ENCODE measurements around the gene PRSS36.
"Not testable (repeated sequence)": the region's sequence is repeated elsewhere in the genome, so short reads cannot be mapped to it uniquely, and the experiment has no call there.

The PRSS36 gene

DNA sequence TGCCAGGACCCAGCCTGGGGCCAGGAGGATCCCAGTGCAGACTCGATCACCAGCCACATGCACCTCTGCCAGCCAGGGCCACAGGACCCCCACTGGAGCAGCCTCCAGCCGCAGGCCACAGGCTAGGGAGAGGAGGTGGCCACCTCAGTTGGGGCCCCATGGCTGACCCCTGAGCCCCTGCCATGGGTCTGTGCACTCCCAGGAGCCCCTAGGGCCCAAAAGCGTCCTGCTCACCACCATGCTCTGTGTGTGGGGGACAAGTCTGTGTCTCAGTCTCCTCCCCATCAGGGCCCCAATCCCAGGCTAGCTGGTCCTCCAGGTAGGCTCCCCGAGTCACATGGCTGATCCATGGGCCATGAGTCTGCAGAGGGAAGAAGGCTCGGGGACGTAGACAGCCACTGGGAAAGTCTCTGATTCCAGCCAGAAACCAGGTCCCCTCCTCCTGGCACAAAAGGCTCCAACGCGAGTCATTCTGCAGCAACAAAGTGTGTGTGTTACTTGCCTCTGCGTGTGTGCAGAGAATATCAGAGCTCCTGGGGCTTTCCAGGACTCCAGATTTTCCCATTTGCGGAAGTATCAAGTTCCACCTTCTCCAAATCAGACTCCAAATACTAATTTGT, 8.3 kb downstream of the PRSS36 start:
- DNase-seq = no peak

DNA sequence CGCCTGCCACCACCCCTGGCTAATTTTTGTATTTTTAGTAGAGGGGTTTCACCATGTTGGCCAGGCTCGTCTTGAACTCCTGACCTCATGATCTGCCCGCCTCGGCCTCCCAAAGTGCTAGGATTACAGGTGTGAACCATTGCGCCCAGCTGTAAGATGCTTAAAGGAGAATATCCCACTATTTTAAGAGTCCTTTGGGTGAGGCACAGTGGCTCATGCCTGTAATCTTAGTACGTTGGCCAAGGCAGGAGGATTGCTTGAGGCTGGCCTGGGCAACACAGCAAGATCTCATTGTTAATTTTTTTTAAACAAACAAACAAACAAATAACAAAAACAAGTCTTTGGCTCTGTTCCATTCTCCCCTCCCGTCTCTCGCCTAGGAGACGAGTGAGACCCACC, 8.8 kb downstream of the PRSS36 start:
- DNase-seq = not testable (repeated sequence)

GRCh38 chr16:31138621-31139578, 11.0 kb downstream of the PRSS36 start:
- no peak for DNase-seq

DNA sequence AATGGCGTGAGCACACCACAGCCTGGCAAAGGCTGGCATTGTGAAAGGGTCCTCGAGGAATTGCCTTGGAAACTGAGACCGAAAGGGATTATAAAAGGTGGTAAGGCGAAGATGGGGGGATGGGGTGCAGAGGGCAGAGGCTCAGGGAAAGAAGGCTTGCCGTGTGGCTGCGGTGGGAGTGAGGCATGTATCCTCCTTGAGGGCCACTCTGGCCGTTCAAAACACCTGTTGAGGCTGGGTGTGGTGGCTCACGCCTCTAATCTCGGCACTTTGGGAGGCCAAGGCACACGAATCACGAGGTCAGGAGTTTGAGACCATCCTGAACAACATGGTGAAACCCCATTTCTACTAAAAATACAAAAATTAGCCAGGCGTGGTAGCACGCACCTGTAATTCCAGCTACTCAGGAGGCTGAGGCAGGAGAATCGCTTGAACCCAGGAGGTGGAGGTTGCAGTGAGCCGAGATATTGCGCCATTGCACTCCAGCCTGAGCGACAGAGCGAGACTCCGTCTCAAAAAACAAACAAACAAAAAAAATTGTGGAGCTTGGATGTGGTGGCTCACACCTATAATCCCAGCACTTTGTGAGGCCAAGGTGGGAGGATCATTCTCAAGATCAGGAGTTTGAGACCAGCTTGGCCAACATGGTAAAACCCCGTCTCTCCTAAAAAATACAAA, 12.9 kb downstream of the PRSS36 start:
- DNase-seq = not testable (repeated sequence)

GRCh38 chr16:31136287-31136662, 13.6 kb downstream of the PRSS36 start:
- no peak for DNase-seq

DNA sequence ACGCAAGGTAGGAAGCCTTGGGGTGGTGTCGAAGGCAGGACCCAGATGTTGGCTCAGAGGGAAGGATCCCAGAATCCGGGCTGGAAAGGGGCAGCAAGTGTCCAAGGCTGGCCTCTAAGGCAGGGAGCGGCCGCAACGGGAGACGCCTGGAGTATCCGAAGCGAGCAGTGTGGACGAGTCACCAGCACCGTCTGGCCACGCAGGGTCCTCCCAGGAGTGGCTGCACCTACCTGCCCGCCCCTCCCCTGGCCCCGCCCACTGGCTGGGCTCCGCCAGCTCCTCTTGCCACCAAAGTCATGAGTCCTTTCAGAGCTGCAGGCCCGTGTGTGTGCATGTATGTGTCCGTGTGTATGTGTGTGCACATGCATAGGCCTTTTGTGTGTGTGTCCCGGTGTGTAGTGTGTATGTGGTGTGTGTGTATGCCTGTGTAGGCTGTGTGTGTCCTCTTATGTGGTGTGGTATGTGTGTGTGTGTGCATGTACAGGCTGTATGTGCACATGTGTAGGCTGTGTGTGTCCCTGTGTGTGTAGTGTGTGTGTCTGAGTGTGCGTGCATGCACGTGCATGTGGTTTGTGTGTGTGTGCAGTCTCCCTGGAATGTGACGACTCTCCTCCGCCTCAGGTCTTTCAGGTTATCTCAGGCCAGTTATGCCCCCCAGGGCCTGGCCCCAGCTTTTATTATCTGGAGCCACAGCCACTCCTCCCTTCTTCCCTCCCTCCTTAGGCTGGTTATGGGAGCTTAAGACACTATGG, 14.2 kb downstream of the PRSS36 start, which contains the start of gene PRSS8:
Gene PRSS8, minus strand, starts transcription at position 193 of the 752 bp plus-strand sequence. CDS start 229 bp downstream, outside the sequence.
- DNase-seq = no peak

DNA sequence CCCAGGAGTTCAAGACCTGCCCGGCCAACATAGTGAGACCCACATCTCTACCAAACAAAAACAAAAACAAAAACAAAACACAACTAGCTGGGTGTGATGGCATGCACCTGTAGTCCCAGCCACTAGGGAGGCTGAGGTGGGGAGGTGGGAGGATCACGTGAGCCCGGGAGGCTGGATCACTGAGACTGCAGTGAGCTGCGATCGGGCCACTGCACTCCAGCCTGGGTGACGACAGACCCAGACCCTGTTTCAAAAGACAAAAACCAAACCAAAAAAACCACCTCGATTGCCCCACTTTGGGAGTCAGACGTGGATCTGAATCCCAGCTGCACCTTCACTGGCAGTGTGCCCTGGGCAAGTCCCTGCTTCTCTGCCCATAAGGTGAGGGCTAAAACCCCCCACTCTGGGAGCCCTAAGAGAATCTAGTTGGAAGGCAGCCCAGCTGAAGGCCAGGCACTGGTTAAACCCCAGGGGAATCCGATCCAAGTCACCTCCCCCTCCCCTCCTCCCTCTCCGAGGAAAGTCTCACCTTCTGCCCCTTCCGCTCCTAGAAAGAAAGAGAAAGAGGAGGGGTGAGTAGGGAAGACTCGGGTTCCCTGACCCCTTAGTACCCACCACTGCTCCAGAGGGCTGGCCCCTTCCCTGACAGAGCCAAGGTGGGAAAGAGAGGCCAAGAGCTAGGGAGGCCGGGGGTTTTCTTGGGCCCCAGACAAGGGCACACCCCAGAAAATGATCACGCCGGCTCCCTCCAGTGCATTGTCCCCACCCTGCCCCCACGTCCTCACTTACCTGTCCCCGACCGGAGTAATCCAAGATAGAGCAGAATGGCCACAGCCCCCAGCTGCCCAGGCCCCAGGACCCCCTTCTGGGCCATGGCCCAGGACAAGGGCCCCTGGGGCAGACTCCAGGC, 15.0 kb downstream of the PRSS36 start:
- DNase-seq = no peak

GRCh38 chr16:31134091-31134571, 15.7 kb downstream of the PRSS36 start:
- DNase-seq = no peak

- DNase-seq = no peak
Measured at GRCh38 chr16:31133046-31133501, 16.8 kb downstream of the PRSS36 start.

DNA sequence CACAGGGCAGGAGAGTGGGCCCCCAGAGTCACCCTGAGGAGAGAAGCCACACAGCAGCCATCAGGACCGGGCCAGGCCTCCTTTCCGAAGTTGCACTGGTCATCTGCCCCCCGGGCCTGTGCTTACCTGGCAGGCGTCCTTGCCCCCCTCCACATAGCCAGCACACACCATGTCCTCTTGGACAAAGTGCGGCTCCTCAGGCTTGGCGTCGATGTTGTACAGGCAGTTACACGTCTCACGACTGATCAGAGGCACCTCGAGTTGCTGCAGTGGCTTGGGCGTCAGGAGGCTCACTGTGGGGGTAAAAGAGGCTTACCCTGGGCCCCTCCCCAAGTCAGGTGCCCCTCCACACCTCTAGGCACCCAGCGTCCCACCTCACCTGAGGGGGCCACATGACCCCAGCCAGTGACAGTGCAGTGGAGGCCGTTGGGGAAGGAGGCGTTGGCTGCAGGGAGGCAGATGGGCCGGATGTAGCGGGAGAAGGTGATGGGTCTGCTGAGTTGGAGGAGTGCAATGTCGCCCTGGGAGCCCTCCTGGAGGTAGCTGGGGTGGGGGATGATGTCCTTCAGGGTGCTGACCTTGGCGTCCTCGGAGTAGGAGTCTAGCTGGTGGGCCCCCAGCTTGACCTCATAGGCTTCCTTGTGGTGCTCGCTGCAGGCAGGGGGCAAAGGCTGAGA, 17.4 kb downstream of the PRSS36 start:
- no peak for DNase-seq

DNA sequence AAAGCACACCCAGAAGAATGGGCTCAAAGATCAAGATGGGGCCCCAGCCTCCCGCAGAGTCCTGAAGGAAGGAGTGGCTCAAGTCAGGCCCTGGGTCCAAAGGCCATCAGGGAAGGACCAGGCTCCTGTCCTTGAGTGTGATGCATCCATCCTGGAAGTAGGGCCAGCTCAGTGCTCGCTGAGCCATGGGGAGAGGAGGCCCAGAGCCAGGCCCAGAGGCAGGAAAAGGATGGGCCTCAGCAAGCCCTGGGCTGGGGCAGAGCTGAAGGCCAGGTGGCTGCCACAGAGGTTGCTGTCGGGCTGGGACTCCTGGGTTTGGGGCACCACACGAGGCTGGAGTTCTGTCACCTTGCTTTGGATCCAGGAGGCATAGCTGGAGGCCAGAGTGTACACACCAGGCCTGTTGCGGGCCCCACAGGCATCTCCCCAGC, 18.0 kb downstream of the PRSS36 start:
- DNase-seq = no peak

GRCh38 chr16:31131416-31131815, 18.4 kb downstream of the PRSS36 start:
- DNase-seq = no peak

GRCh38 chr16:31130899-31131298, 19.0 kb downstream of the PRSS36 start:
- DNase-seq = no peak

GRCh38 chr16:31130336-31130891, 19.5 kb downstream of the PRSS36 start:
- DNase-seq = no peak

GRCh38 chr16:31129568-31130335, 20.1 kb downstream of the PRSS36 start:
- no peak for DNase-seq

DNA sequence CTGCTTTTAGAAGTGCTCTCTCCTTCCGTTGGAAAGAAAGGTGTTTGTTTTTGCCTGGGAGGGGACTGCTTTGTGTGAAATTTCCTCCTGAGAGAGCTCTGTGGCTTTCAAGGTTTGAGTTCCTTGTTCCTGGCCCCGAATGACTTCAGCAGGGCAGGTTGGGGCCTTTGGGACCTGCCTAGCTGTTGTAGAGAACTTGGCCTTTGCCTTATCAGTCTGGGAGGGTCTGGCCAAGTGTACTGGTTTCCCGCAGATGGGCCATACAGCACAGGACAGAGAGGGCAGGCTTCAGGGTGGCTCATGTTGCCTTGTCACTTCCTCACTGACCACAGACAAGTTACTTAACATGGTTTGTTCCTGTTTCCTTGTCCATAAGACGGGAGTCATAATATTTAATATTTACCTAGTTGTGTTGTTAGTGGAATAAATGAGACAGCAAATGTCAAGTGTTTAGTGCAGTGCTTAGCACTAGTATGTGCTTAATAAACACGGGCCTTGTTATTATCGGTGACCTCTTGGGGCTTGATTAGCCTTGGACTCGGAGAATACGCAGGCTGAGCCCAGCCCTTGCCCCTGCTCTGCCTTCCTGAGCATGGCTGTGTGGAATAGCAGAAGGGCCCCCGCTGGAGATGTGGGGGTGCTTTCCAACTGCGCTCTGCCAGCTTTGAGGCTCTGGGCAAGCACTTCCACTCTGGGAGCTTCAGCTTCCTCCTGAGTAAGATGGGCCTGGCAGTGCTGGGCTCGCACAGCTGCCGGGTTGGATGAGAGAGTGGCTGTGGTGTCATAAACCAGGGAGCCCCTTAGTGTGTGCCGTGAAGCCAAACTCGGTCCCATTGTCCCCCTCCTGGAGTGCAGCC, 20.9 kb downstream of the PRSS36 start:
- DNase-seq = no peak

GRCh38 chr16:31127182-31127581, 22.7 kb downstream of the PRSS36 start:
- DNase-seq = no peak

DNA sequence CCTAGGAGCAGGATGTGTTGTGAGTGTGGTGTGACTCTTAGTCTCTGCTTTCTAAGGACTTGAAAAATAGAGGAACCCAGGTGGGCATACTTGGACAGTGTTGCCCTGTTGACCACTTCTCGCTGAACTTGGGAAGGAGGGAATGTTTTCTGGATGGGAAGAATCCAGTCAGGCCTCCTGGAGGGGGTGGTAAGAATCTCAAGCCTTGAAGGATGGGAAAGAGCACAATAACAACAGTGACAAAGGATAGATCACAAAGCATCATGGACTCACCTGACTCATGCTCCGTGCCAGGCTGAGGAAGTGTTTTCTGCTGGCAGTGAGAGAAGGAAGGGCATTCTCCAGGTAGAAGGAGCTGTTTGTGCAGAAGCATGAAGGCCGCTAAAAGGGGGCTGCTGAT, 24.0 kb downstream of the PRSS36 start:
- no peak for DNase-seq
